Coronary artery (tissue), 2 donors: Measurements from ENCODE around the gene PPFIBP2.
A peak's percentile ranks its signal among the peaks of the same experiment; 100 is the strongest.

Source experiments
- DNase-seq: peaks from one replicate; pipeline ENCODE4 v3.0.0-alpha.2; 2017; ENCODE audit warnings: low spot score
- H3K27ac ChIP-seq, 2 donors: fragments of 200-600 bp; sonication (generic); one replicate each; pipeline ENCODE4 v1.5.1; 2016 to 2019
- H3K4me3 ChIP-seq: fragments of 200-600 bp; sonication (generic); 2 replicates; pipeline ENCODE4 v1.5.1; 2016; ENCODE audit warnings: mild to moderate bottlenecking, moderate library complexity
- TF ChIP-seq, protein P1 (sequence below): fragments of 200-600 bp; sonication (generic); IDR thresholded peaks from one replicate; pipeline ENCODE4 v1.5.1; 2019; ENCODE audit warnings: antibody characterized with exemption

The PPFIBP2 gene

DNA sequence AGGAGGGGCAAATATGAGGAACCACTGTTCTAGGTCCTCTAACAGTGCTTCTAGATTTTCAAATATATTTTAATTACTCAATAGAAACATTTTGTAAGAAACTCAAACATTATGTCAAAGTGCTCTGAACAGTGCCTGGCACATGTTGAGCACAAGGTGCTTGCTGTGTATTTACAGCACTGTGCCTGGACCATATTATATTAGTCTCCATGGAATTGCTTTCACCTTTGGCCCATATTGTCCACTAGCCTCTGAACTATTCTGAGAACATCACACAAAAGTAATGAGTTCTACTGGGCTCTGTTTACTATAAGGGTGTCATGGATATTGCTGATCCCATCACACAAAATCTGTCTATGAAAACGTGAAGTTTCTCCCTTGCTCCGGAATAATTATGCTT is 76.7 kb downstream of the PPFIBP2 start:
- Histone ChIP-seq H3K27ac (no peak overlapping the region), H3K4me3 (no peak overlapping the region)
- peak; percentile 9 for DNase-seq
- TF ChIP-seq, protein P1, sequence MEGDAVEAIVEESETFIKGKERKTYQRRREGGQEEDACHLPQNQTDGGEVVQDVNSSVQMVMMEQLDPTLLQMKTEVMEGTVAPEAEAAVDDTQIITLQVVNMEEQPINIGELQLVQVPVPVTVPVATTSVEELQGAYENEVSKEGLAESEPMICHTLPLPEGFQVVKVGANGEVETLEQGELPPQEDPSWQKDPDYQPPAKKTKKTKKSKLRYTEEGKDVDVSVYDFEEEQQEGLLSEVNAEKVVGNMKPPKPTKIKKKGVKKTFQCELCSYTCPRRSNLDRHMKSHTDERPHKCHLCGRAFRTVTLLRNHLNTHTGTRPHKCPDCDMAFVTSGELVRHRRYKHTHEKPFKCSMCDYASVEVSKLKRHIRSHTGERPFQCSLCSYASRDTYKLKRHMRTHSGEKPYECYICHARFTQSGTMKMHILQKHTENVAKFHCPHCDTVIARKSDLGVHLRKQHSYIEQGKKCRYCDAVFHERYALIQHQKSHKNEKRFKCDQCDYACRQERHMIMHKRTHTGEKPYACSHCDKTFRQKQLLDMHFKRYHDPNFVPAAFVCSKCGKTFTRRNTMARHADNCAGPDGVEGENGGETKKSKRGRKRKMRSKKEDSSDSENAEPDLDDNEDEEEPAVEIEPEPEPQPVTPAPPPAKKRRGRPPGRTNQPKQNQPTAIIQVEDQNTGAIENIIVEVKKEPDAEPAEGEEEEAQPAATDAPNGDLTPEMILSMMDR, result no peak

DNA sequence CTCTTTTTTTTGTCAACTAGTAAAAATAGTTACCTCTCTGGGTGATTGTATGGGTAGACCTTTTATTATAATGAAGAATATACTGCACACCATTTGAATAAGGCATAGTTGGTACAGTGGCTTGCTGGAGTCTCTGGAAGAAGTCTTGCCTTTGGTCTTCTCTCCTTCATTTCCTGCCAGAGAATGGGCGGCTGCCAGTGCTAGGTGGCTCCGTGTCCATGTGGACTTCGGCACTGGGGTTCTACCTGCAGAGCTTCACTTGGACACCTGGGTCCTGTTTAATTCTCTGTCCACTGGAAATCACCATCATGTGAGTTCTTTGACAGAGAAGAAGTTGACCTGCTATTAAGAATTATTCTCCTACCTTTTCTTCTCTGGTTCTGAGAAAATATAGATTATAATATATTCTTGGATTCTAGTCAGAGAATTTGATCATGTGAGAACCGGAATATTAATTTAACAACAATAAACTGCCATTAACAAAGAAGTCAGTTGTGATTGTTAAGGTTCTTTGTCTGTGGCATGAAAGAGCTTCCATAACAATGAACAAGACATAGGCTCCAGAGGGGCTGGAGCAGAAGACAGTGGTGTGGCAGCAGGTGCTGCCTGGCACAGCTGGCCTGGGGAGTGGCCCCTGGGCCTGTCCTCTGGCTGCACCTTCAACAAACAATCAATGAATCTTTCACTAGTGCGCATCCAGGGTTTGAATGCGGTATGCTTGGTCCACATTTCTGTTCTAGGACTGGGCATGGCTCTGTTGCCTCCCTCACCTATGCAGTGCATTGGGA is 77.5 kb downstream of the PPFIBP2 start:
- no peak overlapping the region for H3K4me3 ChIP-seq
- TF ChIP-seq, protein P1, result no peak
- DNase-seq, result peak; percentile 31
- no peak overlapping the region for H3K27ac ChIP-seq

DNA sequence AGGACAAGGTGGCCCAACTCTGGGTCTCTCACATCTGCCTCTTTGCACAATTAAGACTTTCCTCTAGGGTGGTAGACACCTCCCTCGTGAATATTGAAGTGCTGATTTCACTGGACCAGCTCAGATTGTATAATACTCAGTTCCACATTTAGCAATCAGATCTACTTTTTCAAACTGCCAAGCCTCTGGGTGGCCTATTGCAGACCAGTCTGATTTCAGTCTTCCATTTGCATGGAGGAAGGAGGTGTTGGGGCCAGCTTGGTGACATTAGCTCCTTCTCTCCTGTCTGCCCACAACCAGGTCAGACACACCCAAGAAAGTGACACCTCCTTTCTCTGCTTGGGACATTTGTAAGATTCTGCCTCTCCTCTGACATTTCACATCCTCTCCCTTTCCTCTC is 78.2 kb downstream of the PPFIBP2 start:
- H3K4me3 ChIP-seq, result no peak overlapping the region
- DNase-seq, result peak; percentile 28
- no peak overlapping the region for H3K27ac ChIP-seq
- TF ChIP-seq, protein P1, result no peak

DNA sequence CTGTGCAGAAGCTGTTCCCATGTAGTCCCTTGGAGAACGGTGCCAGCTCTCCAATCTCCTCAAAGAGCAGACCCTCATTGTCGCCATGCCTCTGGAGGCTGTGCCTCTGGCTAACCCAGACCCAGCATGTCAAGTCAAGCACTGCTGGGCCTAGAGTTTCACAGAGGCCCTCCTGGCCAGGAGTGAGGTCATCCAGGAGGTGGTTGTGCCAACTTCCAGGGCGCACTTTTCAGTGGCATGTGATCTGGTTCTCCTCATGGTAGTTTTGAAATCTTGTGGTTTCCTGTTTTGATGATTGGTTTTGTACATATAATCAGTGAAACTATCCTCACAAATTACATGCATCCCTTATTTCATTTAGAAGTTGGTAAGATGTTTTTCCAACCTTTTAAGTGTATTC is 78.9 kb downstream of the PPFIBP2 start:
- H3K4me3 ChIP-seq, result no peak overlapping the region
- TF ChIP-seq, protein P1, result no peak
- H3K27ac ChIP-seq, result peak overlapping the region in 1 of 2 donors; percentile 13
- peak; percentile 78 for DNase-seq

DNA sequence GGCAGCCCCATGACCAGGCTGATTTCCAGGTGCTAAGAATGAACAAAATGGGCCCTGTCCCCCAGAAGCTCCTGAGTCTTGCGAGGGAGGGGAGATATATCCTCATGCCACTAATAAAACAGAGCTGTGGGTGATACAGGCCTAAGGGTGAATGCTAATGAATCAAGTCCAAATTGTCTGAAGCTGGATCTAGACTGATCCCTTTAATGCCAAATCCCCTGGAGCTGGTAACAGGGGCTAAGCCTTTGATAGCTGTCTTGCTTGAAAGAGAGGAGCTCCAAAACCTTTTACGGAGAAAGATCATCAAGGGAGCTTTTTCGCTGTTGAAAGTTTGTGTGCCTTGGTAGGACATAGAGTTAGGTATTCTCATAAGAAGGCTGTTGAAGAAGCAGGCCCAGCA is 79.7 kb downstream of the PPFIBP2 start:
- TF ChIP-seq, protein P1, result no peak
- H3K4me3 ChIP-seq, result no peak overlapping the region
- DNase-seq, result peak; percentile 43
- no peak overlapping the region for H3K27ac ChIP-seq

DNA sequence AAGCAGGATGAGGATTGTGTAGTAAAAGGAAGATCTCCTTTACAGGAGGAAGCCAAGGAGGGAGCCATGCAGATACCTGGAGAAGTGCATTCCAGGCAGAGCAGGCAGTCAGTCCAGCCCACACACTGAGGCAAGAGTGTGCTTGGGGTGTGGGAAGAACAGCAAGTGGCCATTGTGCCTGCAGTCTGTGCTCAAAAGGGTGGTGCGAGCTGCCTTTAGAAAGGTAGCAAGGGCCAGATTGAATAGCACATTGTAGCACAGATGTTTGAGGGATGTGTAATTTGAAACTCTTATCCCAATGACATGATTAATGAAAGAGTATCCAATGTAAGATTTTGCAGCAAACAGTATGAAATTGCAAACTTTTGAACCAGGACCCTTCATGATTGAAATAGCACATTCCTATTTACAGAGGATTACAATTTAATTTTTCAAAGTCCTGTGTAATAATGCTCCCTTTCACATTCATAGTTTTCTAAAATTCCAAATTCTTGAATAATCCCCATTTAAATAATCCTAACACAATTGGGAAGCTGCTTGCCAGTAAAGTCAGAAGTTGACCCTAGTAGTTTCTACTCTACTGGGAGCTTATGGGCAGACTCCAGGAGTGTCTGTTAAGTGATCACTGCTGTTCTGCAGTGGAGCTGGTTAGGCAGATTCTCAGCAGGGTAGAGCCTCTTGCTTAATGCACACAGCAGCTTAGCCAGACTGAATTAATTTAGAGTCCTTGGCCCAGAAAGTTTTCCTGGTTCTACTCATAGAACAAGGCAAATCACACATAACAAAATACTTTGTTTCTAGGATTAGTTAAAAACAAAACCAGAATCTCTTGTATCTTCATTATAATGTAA is 81.4 kb downstream of the PPFIBP2 start:
- no peak overlapping the region for H3K4me3 ChIP-seq
- H3K27ac ChIP-seq, result peak overlapping the region in 1 of 2 donors; percentile 30
- TF ChIP-seq, protein P1, result no peak
- peak; percentile 47 for DNase-seq
